HG02610 (cell line): ENCODE data around the gene AFDN.

Experiments
- ATAC-seq: cut with Tn5 transposase; IDR thresholded peaks from one replicate; pipeline ENCODE4 v1.9.1; 2021; ENCODE audit warnings: mild to moderate bottlenecking, moderate library complexity; ENCODE audit not compliant: unreplicated experiment

AFDN gene

DNA sequence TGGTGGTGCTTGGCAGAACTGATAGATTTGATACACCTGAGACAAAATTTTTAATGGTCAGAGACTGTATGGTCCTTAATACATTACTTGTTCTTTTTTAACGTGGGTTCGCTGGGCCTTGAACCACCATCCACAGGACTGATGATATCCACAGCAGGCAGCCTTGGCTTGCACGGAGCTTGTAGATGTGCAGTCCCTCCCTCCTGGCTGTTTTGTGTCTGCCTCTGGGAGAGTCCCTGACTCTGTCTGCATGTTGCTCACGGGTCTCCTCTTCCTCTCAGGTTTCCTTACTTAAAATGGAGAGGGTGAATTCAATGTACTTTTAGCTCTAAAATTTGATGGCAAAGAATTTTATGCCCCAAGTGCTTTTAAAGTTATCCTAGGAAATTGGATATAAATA is 188.3 kb downstream of the AFDN start:
- no peak for ATAC-seq

DNA sequence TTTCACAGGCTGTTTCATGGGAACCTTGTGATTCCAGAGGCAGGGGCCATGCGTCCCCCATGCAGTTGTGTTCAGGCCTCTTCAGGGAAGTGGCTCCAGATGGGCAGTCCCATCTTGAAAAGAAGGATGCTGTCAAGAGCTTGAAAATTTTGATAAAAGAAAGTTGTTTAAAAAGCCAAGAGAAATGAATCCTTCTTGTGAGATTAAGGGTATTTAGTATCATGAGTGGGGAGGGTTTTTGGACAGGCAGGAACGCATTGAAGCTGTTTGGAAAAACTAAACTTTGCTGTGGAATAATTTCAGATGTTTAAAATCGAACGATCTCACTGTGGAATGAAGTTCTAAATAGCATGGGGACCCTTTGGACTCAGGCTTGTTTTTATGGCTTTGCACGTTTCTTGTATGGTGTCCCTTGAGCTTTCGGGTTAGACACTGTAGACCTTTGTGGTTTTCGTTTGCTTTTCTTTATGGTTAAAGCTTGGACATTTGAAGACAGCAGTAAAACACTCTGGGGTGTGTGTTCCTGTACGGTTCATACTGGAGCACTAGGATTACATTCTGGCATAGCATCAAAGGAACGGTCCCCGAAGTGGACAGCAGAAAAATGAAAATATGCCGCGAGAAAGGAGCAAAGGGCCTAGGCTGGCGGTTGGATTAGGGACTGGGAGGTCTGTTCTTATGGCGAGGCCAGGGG is 188.9 kb downstream of the AFDN start:
- ATAC-seq = no peak

DNA sequence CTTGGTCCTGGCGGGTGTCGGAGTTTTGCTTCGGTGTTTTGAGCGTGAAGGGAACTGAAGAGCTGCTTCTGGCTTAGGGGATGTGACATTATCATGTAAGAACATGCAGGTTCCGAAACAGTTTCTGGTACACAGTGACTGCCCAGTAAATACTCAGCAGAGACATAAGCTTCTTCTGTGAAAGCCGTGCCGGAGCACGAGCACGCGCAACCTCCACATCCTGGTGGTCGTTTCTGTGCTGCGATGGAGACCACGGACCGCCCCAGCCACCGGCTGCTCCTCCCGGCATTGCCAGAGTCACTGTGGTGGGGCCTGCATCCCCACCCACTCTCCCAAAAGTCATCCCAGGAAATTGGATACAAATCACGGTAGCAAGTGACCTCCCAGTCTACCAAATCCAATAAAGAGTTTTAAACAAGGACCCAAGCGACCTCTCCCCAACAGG is 189.5 kb downstream of the AFDN start:
- no peak for ATAC-seq

DNA sequence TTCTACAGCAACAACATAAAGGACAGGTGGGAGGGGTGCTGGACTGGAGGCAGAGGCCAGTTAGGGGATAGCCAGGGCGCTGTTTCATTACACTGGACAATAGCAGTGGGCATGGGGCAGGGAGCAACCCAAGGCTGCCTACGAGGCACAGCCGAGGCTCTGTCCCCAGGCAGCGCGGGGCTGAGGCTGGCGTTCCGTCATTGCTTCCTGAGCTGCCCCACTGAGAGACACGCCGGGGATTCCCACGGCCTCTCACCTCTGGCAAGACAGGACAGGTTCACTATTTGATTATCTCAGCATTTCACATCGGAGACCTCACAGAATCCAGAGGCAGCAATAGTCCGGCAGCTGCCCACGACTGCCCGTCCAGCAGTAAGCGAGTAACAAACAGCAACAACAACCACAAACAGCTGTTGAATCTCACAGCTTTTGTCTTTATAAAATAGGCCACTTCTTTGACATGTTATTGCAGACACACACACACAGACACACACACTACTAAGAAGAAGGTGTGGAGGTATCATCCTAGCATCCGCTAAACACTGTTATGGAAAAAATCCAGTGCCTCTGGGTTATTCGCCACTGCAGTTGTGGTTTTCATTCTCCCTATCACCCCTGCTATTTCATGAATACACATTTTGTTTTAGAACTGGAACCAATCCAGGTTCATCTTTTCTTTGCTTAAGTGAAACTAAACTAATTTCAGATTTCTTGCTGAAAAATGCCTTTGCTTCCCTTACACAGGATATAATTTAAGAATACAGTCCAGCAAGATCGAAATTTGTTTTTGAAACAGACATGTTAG is 190.2 kb downstream of the AFDN start:
- ATAC-seq = no peak

DNA sequence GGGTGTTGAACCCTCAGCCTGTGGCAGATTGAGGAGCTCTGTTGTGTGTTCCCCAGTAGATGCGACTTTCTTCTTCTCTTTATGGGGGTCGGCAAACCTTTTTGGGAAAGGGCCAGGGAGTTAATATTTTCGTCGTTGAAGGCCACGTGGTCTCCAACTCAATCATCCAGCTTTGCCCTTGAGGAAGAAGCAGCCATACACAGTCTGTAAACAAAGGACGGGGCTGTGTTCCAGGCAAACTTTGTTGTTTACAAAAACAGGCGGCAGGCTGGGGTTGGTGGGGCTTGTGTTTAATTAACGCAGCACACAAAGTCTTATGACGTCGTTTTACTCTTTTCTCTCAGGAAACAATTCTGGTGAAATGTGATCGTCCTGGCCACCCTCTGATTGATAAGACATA is 190.9 kb downstream of the AFDN start:
- ATAC-seq = no peak

DNA sequence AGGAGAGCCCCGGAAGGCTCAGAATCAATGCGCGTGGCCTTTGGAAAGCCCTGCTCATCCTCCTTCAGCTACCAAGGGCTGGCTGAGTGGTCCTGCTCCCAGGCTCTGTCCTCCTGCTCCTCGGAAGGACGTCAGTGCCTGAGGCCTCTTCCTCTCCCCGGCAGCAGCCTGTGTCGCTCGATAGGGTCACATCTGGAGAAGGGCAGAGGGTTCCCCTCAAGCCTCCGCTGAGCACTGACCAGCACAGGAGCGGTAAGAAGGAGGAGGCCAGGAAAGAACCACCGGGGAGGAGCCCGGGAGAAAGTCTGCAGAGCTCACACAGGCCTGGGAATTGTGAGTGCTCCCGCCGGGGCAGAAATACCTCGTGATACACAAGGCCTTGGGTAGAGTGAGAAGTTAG is 192.0 kb downstream of the AFDN start:
- ATAC-seq = no peak

DNA sequence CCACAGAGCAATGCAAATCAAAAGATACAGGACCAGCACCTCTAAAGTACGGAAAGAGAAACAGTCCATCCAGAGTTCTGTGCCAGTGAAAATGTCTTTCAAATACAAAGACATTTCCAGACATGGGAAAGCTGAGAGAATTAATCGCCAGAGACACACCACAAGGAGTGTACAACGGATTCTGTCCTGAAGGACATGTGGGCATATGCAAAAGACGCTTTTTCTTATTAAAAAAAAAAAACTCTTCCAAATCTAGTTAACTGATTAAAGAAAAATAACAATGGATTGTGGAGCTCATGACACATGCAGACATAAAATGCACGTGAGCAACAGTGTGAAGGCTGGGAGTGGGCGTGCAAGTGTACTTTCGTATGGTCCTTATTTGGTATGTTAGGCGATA is 193.5 kb downstream of the AFDN start:
- no peak for ATAC-seq

DNA sequence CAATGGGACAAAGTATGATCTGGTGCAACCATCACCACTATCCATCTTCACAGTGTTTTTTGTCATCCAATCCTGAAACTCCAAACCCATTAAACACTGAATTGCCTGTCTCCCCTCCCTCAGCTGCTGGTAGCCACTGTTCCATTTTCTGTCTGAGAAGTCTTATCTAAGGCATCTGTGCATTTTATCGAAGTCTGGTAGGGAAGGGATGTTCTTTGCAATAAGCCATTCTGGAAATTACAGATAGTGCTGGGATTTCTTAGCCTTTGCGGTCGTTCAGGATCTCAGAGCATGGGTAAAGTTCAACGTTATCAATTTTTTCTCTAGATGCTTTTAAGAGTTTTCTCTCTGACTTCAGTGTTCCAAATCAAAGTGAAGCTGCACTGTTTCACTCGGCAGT is 194.9 kb downstream of the AFDN start:
- ATAC-seq = no peak
